ENCODE measurements around the gene TTC7B.

The TTC7B gene

DNA sequence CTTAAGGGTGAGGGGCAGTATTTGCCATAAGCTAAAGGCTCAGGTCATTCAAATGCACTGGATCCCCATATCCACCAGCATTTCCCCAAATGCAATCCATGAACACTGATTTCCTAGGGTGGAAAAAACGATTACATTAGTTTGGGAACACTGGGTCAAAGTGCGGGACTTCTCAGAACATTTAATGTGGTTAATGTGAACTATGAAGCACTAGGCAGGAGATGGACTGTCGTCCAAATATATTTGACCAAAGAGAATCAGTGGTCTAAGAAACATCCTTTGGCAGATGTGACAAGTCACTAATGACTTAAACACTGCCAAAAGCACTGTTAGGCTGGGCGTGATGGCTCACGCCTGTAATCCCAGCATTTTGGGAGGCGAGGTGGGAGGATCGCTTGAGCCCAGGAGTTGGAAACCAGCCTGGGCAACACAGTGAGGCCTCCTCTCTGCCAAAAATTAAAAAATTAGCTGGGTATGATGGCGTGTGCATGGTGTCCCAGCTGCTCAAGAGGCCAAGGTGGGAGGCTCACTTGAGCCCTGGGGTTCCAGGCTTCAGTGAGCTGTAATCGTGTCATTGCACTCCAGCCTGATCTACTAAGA is 214.0 kb downstream of the TTC7B start:
- Histone ChIP-seq H3K36me3 (ENCODE audit: control insufficient read depth, insufficient read depth, low read length) (no peaks in the 10 kb centered on the region), H3K4me3 (ENCODE audit: low read length) (no peak overlapping the region), H3K4me1 (ENCODE audit: control insufficient read depth, insufficient read depth, low read length) (no peaks in the 10 kb centered on the region), H3K27me3 (ENCODE audit: control insufficient read depth, insufficient read depth, low read length) (peaks cover 7% of the 10 kb centered on the region), H3K9me3 (ENCODE audit: control insufficient read depth, low read length) (no peaks in the 10 kb centered on the region), H3K9ac (ENCODE audit: low read length) (no peak overlapping the region)

DNA sequence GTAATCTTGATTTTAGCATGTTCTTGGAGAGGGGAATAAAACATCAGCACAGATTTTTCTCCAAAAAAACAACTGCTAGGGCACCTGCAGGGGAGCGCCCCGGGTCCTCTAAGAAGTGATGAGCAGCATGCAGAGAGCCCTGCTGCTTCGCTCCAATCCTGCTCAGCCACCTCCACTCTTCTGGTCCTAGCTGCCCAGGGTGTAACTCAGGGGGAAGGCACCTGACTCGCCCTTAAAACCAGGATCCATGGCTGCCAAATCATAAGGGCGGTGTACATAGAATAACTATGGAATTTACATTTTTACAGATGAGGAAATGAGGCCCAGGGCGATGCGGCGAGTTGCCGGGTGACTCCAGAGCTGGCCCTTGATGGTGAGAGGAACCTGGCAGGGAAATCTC is 214.7 kb downstream of the TTC7B start:
- Histone ChIP-seq H3K36me3 (ENCODE audit: control insufficient read depth, insufficient read depth, low read length) (no peaks in the 10 kb centered on the region), H3K9ac (ENCODE audit: low read length) (no peak overlapping the region), H3K4me3 (ENCODE audit: low read length) (no peak overlapping the region), H3K27me3 (ENCODE audit: control insufficient read depth, insufficient read depth, low read length) (peaks cover 7% of the 10 kb centered on the region), H3K4me1 (ENCODE audit: control insufficient read depth, insufficient read depth, low read length) (no peaks in the 10 kb centered on the region), H3K9me3 (ENCODE audit: control insufficient read depth, low read length) (no peaks in the 10 kb centered on the region)

DNA sequence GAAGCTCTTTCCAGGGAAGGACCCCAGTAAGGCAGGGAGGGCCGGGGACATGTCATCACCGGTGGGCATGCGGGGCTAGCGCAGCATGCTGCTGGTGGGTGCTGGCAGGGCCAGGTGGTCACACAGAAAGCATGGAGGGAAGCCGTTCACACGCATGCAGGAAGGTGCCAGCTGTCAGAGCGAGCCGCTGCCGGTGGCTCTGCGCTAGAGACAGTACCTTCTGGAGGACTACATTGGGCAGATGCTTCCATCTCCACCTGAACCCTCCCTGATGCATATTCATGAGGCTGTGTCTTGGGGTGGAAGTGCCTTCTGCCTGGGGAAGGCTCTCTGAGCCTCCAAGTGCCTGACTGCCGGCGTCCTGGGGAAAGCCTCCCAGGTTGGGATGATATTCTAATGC is 215.6 kb downstream of the TTC7B start:
- H3K4me1 ChIP-seq (ENCODE audit: control insufficient read depth, insufficient read depth, low read length), result no peaks in the 10 kb centered on the region
- H3K27me3 ChIP-seq (ENCODE audit: control insufficient read depth, insufficient read depth, low read length), result peaks cover 7% of the 10 kb centered on the region
- no peaks in the 10 kb centered on the region for H3K36me3 ChIP-seq (ENCODE audit: control insufficient read depth, insufficient read depth, low read length)
- H3K9ac ChIP-seq (ENCODE audit: low read length), result no peak overlapping the region
- no peak overlapping the region for H3K4me3 ChIP-seq (ENCODE audit: low read length)
- H3K9me3 ChIP-seq (ENCODE audit: control insufficient read depth, low read length), result no peaks in the 10 kb centered on the region

DNA sequence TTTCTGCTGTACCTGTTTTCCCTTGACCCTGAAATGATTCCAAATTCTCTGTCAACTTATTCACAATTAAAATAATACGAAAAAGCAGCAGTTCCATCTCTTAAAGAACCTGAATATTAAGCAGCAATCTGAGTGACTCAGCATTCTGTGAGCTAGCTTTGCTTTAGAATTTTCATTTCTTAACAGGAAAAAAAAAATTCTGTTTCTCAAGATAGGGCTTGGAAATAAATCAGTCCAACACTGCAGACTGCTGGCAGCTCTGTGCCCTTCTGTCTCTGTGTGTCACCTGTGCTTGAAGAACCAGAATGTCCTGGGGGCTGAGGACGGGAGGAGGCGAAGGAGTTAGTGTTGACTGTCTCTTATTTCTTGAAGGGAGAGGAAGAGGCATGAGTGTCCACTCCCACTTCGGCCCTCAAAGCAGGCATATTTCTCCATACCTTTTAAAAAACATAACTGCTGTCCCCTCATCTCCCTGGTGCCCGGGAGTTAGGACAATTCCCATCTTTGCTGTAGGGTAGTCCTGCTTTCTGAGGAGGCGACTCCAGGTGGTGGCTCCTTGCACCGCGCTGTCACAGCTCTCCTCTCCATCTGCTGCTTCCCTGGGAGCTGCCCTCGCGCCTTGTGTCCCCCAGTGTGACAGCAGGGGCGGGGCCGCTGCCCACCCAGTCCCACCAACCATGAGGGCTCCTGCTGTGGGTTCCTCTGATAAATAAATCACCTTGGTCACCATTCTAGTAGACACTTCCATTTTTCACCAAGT is 216.3 kb downstream of the TTC7B start:
- no peaks in the 10 kb centered on the region for H3K36me3 ChIP-seq (ENCODE audit: control insufficient read depth, insufficient read depth, low read length)
- no peaks in the 10 kb centered on the region for H3K4me1 ChIP-seq (ENCODE audit: control insufficient read depth, insufficient read depth, low read length)
- no peak overlapping the region for H3K4me3 ChIP-seq (ENCODE audit: low read length)
- peaks cover 2% of the 10 kb centered on the region for H3K27me3 ChIP-seq (ENCODE audit: control insufficient read depth, insufficient read depth, low read length)
- H3K9ac ChIP-seq (ENCODE audit: low read length), result no peak overlapping the region
- no peaks in the 10 kb centered on the region for H3K9me3 ChIP-seq (ENCODE audit: control insufficient read depth, low read length)

DNA sequence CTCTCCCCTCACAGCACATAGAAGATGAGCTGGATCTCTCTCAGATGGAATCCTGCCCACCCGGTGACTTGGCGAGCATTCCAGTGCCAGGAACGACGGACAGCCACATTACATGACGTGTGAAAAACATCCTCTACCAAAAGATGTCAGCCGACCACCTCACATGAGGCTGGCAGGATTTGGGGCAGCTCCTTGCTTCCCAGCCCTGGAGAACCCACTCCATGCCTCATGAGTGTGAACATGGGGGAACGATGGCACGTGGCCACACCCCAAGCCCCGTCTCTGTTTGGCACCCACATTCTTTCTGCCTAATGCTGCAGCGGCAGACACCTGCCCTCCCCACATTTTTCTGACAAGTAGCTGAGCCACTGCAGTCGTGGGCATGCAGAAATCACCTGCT is 216.9 kb downstream of the TTC7B start:
- H3K9ac ChIP-seq (ENCODE audit: low read length), result no peak overlapping the region
- H3K36me3 ChIP-seq (ENCODE audit: control insufficient read depth, insufficient read depth, low read length), result no peaks in the 10 kb centered on the region
- no peaks in the 10 kb centered on the region for H3K9me3 ChIP-seq (ENCODE audit: control insufficient read depth, low read length)
- H3K4me1 ChIP-seq (ENCODE audit: control insufficient read depth, insufficient read depth, low read length), result no peaks in the 10 kb centered on the region
- H3K4me3 ChIP-seq (ENCODE audit: low read length), result no peak overlapping the region
- H3K27me3 ChIP-seq (ENCODE audit: control insufficient read depth, insufficient read depth, low read length), result no peaks in the 10 kb centered on the region

DNA sequence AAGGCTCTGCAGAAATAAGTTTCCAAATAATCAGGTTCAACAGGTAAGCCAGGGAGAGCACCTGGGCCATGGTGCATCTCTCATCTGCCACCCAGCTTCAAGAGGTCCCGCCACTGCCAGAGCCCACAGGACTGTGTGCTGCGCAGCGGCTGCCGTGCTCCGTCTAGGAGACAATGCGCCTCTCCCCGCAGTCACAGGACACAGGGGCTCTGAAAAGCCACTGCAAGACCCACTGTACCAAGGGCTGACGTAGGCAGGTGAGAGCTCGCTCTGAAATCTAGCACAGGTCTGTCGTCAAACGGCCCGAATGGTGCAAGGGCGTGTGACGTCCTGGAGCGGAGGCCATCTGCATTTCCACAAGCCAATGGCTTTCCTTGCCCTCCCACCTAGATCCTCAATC is 218.3 kb downstream of the TTC7B start:
- no peaks in the 10 kb centered on the region for H3K9me3 ChIP-seq (ENCODE audit: control insufficient read depth, low read length)
- no peaks in the 10 kb centered on the region for H3K27me3 ChIP-seq (ENCODE audit: control insufficient read depth, insufficient read depth, low read length)
- no peak overlapping the region for H3K9ac ChIP-seq (ENCODE audit: low read length)
- no peak overlapping the region for H3K4me3 ChIP-seq (ENCODE audit: low read length)
- H3K4me1 ChIP-seq (ENCODE audit: control insufficient read depth, insufficient read depth, low read length), result no peaks in the 10 kb centered on the region
- no peaks in the 10 kb centered on the region for H3K36me3 ChIP-seq (ENCODE audit: control insufficient read depth, insufficient read depth, low read length)

DNA sequence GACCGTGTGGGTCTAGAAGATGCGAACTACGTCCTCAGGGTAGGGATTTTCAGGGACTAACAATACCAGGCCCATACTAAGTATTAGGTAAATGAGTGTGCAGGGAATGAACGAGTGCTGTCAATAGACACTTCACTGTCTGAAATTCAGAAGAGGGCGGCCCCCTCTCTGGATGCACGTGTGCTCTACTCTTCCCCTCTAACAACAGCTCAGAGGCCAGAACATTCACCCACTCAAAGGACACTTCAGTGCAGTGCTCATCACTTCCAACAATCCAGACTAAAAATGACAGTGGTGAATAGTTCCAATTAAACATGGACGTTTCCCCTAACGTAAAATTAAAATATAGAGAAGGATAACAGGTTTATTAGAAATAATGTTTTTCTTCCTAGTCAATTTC is 219.5 kb downstream of the TTC7B start:
- no peaks in the 10 kb centered on the region for H3K9me3 ChIP-seq (ENCODE audit: control insufficient read depth, low read length)
- H3K4me1 ChIP-seq (ENCODE audit: control insufficient read depth, insufficient read depth, low read length), result no peaks in the 10 kb centered on the region
- H3K36me3 ChIP-seq (ENCODE audit: control insufficient read depth, insufficient read depth, low read length), result no peaks in the 10 kb centered on the region
- H3K4me3 ChIP-seq (ENCODE audit: low read length), result no peak overlapping the region
- no peak overlapping the region for H3K9ac ChIP-seq (ENCODE audit: low read length)
- H3K27me3 ChIP-seq (ENCODE audit: control insufficient read depth, insufficient read depth, low read length), result no peaks in the 10 kb centered on the region

DNA sequence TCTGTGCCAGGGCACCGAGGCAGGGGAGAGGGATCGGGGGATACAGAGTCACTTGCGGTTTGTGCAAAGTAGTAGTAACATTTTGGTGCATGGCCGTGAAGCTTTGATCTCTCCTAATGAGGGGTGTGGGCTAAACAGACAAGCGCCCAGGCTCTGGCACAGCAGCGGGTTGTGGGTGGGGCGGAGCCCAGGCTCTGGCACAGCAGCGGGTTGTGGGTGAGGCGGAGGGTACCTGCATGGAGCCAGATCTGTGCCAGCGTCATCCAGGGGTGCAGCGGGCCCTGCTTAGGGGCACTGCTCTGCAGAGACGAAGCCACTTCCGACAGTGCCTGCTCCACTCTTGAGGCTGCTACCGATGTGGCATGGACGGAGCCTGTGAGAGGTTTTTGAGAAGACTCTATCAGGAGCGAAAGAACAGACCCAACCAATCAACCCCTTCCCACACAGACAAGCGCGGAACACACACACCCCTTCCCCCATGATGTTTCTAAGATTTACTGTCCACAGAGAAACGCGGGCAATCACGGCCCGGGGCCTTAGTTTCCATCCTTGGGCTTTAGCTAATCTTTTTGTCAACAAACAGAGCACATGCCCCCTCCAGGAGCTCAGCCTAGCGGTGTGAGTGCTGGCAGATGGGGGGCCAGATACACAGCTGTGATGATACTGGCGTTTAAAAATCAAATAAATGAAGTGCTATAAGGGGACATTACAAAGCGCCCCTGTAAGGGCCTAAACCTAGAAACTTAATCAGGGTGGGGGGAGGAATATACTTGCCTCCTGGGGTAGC is 222.8 kb downstream of the TTC7B start:
- H3K36me3 ChIP-seq (ENCODE audit: control insufficient read depth, insufficient read depth, low read length), result no peaks in the 10 kb centered on the region

DNA sequence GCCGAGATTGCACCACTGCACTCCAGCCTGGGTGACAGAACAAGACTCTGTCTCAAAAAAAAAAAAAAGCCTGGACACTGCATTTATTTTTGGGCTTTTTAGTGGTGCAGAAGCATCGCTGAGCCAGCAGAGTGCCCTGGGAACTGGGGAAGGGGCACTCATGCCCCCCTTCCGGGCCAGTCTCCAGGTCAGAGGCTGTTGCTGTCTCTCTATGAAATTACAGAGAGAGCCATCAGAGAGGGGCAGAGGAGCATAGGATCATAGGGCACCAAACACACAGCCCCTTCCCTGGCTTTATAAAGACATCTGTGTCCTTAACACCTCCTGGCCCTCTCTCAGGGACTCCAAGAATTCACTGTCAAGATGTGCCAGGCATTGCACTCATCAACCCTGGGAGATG is 223.6 kb downstream of the TTC7B start:
- Histone ChIP-seq H3K4me3 (ENCODE audit: low read length) (no peak overlapping the region), H3K4me1 (ENCODE audit: control insufficient read depth, insufficient read depth, low read length) (no peaks in the 10 kb centered on the region), H3K9ac (ENCODE audit: low read length) (no peak overlapping the region), H3K36me3 (ENCODE audit: control insufficient read depth, insufficient read depth, low read length) (no peaks in the 10 kb centered on the region), H3K27me3 (ENCODE audit: control insufficient read depth, insufficient read depth, low read length) (no peaks in the 10 kb centered on the region), H3K9me3 (ENCODE audit: control insufficient read depth, low read length) (no peaks in the 10 kb centered on the region)

More for the DNA sequence above, 222.8 kb downstream of the TTC7B start:
- H3K4me3 ChIP-seq (ENCODE audit: low read length), result no peak overlapping the region
- no peak overlapping the region for H3K9ac ChIP-seq (ENCODE audit: low read length)
- no peaks in the 10 kb centered on the region for H3K9me3 ChIP-seq (ENCODE audit: control insufficient read depth, low read length)
- no peaks in the 10 kb centered on the region for H3K27me3 ChIP-seq (ENCODE audit: control insufficient read depth, insufficient read depth, low read length)
- no peaks in the 10 kb centered on the region for H3K4me1 ChIP-seq (ENCODE audit: control insufficient read depth, insufficient read depth, low read length)

DNA sequence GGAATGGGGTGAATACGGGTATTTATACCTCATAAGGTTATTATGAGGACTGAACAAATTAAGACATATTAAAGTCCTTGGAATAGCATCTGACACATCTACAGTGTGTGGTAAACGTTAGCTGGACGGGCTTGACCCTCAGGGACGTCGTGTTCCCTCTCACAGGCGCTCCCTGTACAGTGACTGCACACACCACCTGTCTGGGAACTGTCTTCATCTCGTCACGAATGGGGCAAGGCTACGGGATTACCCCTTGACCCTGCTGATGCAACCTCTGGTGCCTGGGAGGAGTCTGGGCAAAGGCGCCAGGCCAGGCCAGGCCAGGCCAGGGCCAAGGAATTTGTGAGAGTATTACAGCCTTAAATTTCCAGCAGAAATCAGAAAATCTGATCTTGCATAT is 228.3 kb downstream of the TTC7B start:
- no peaks in the 10 kb centered on the region for H3K27me3 ChIP-seq (ENCODE audit: control insufficient read depth, insufficient read depth, low read length)
- H3K4me3 ChIP-seq (ENCODE audit: low read length), result no peak overlapping the region
- H3K4me1 ChIP-seq (ENCODE audit: control insufficient read depth, insufficient read depth, low read length), result no peaks in the 10 kb centered on the region
- H3K36me3 ChIP-seq (ENCODE audit: control insufficient read depth, insufficient read depth, low read length), result no peaks in the 10 kb centered on the region
- H3K9ac ChIP-seq (ENCODE audit: low read length), result no peak overlapping the region
- H3K9me3 ChIP-seq (ENCODE audit: control insufficient read depth, low read length), result no peaks in the 10 kb centered on the region

DNA sequence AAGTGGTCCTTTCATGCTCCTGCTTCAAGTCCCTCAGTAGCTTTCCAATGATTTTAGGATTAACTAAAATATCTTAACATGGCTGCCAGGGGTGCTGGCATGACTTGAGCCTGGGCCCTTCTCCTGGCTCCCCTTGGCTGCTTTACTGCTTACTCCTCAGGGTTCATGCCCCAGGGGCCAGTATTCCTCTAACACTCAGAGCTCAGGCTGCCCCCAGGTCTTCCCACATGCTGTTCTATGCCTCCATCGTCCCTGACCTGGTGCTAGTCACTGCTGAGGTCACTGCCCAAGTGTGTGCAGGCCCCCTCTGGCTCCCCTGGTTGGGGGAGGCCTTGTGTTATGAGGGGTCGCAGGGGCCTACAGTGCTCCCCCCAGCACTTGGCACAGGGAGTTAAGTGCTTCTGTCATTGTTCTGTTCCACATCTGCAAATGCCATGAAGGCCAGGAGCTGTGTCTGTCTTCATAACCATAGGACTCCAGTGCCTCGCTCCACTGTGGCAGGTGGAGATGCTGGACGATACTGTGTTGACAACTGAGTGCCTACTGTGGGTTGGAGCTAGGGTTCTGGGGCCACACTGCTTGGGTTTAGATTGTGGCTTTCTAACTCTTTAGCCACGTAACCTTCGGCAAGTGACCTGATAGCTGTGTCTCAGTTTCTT is 228.8 kb downstream of the TTC7B start:
- Histone ChIP-seq H3K9me3 (ENCODE audit: control insufficient read depth, low read length) (no peaks in the 10 kb centered on the region), H3K36me3 (ENCODE audit: control insufficient read depth, insufficient read depth, low read length) (no peaks in the 10 kb centered on the region), H3K4me3 (ENCODE audit: low read length) (no peak overlapping the region), H3K27me3 (ENCODE audit: control insufficient read depth, insufficient read depth, low read length) (no peaks in the 10 kb centered on the region), H3K9ac (ENCODE audit: low read length) (no peak overlapping the region), H3K4me1 (ENCODE audit: control insufficient read depth, insufficient read depth, low read length) (no peaks in the 10 kb centered on the region)

DNA sequence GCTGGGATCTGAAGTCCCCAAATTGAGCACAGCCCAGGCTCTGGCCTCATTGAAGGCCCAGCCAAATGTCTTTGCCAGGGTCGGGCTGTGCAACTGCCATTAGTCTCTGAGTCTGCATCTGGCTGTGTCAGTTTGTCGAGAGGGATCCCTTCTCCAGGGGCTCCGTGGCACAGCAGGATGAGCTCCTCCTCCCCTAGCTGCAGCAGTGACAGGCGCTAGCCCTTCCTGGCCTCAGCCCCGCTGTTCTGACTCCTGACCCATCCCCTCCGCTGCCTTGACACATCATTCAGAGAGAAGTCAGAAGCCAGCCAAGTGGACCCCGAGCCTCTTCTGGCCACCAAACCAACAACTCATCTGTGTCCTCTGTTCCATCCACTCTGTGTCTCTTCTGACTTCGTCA is 231.1 kb downstream of the TTC7B start:
- no peaks in the 10 kb centered on the region for H3K27me3 ChIP-seq (ENCODE audit: control insufficient read depth, insufficient read depth, low read length)
- H3K4me3 ChIP-seq (ENCODE audit: low read length), result no peak overlapping the region
- no peaks in the 10 kb centered on the region for H3K4me1 ChIP-seq (ENCODE audit: control insufficient read depth, insufficient read depth, low read length)
- no peak overlapping the region for H3K9ac ChIP-seq (ENCODE audit: low read length)
- H3K36me3 ChIP-seq (ENCODE audit: control insufficient read depth, insufficient read depth, low read length), result no peaks in the 10 kb centered on the region
- no peaks in the 10 kb centered on the region for H3K9me3 ChIP-seq (ENCODE audit: control insufficient read depth, low read length)

All from mucosa of stomach (tissue), 1 donor.